ENCODE measurements around the gene NUMBL.

GRCh38 chr19:40662925-40663694 is 27.3 kb downstream of the NUMBL start:
- no peak for TF ChIP-seq RBM22 (IDR thresholded peaks at IDR 0.05; ENCODE audit: low read depth, low read length, poor library complexity, severe bottlenecking)
- TF ChIP-seq EZH2 (IDR thresholded peaks at IDR 0.05; ENCODE audit: borderline replicate concordance, low read depth, low read length) = no peak
- peak; percentile 97 to 98 for TF ChIP-seq RAD21 (CRISPR knock-in tag; conservative IDR thresholded peaks at IDR 0.05 in 1 of 2, IDR thresholded peaks at IDR 0.05 in 1 of 2)

All from K562 (cell line).